Neural progenitor cell (in vitro differentiated cells): ENCODE results near the gene PPM1N.

ENCODE experiments used
- EZH2 ChIP-seq: fragments of 200-600 bp; sonication (generic); IDR thresholded peaks from 2 replicates; pipeline ENCODE4 v1.6.1; 2017; ENCODE audit warnings: antibody characterized with exemption, mild to moderate bottlenecking, moderate library complexity
- EZH2phosphoT487 ChIP-seq: fragments of 200-600 bp; sonication (generic); IDR thresholded peaks from 2 replicates; pipeline ENCODE4 v1.6.1; 2017; ENCODE audit warnings: antibody characterized with exemption
- TF ChIP-seq, protein P1 (sequence below): fragments of 200-600 bp; sonication (generic); IDR thresholded peaks from 2 replicates; pipeline ENCODE4 v1.5.1; 2017; ENCODE audit warnings: antibody characterized with exemption, mild to moderate bottlenecking

GRCh38 chr19:45451131-45451849 is 47.0 kb upstream of the PPM1N start:
- TF ChIP-seq, protein P1, sequence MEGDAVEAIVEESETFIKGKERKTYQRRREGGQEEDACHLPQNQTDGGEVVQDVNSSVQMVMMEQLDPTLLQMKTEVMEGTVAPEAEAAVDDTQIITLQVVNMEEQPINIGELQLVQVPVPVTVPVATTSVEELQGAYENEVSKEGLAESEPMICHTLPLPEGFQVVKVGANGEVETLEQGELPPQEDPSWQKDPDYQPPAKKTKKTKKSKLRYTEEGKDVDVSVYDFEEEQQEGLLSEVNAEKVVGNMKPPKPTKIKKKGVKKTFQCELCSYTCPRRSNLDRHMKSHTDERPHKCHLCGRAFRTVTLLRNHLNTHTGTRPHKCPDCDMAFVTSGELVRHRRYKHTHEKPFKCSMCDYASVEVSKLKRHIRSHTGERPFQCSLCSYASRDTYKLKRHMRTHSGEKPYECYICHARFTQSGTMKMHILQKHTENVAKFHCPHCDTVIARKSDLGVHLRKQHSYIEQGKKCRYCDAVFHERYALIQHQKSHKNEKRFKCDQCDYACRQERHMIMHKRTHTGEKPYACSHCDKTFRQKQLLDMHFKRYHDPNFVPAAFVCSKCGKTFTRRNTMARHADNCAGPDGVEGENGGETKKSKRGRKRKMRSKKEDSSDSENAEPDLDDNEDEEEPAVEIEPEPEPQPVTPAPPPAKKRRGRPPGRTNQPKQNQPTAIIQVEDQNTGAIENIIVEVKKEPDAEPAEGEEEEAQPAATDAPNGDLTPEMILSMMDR = no peak
- TF ChIP-seq EZH2 (no peak), EZH2phosphoT487 (peak; percentile 19)
